ENCODE measurements around the gene ALPL. TPM values are rescaled to one million over a fixed set of nuclear protein-coding genes. Genes with fewer than 3 reads are reported as not detected.

The ALPL gene
- total RNA-seq, 1 experiment from 2014 or later: 4.2 TPM

DNA sequence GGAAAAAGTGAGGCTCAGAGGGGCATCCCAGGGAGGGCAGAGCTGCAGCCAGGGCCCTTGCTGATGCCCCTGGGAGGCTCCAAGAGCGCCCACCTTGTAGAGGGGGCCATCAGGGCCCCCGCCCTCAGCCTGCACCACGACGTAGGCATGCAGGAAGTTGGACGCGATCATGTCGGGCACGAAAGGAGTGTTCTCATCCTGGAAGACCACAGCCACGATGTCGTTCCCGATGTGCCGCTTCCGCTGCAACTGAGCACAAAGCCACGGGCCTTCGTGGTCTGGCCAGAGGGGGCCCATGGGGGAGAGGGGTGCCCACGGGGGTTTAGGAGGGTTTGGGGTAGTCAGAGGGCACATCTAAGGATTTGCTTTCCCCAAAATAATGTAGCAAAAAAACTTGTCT is 100.8 kb downstream of the ALPL start:
- Histone ChIP-seq H3K9me3 (no peaks in the 10 kb centered on the region), H3K36me3 (no peaks in the 10 kb centered on the region)

GRCh38 chr1:21610989-21611785 is 102.0 kb downstream of the ALPL start:
- no peak for DNase-seq
- H3K36me3 ChIP-seq: no peaks in the 10 kb centered on the region
- H3K27me3 ChIP-seq: no peaks in the 10 kb centered on the region
- H3K9me3 ChIP-seq: no peaks in the 10 kb centered on the region
- H3K4me3 ChIP-seq: no peak overlapping the region

More for the DNA sequence above, 100.8 kb downstream of the ALPL start:
- no peak for DNase-seq
- no peak overlapping the region for H3K4me3 ChIP-seq
- no peaks in the 10 kb centered on the region for H3K27me3 ChIP-seq

- DNase-seq: no peak
- no peak overlapping the region for H3K4me3 ChIP-seq
- H3K9me3 ChIP-seq: no peaks in the 10 kb centered on the region
- H3K36me3 ChIP-seq: no peaks in the 10 kb centered on the region
- no peaks in the 10 kb centered on the region for H3K27me3 ChIP-seq
These were observed 102.8 kb downstream of the ALPL start for GRCh38 chr1:21612057-21612456.

DNA sequence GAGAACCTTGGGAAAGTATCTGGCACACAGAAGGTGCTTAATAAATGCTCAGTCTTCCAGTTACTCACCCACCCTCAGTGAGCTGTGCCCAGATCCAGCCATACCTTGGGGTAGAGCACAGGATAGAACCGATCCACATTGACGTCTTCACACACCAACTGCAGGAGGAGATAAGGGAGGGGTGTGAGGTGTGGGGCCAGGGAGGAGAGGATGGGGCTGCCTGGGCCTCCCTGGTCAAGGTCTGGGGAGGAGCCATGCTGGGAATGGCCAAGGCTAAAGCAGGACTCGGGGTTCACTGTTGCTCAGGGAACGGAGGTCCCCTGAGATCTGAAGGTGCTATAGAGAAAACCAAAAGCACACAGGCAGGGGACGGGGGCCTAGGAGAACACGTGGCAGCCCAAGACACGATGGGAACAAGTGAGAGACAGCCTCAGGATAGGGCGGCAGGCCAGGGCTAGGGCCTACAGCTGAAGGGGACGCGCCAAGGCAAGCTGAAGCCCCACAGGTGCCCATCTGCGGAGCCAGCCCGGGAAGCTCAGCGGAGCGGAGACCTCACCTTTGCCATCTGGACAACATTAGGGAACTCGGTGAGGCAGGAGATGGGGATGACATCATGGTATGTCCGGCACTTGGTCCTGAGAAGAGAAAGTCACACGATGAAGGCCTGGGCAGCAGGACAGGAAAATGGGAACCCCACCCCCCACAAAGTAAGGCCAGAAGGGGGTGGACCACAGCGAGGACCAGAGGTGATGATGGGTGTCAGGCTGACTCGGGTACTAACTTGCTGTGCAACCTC is 104.0 kb downstream of the ALPL start:
- no peak for DNase-seq
- H3K27me3 ChIP-seq: no peaks in the 10 kb centered on the region
- H3K36me3 ChIP-seq: no peaks in the 10 kb centered on the region
- no peak overlapping the region for H3K4me3 ChIP-seq
- H3K9me3 ChIP-seq: no peaks in the 10 kb centered on the region

DNA sequence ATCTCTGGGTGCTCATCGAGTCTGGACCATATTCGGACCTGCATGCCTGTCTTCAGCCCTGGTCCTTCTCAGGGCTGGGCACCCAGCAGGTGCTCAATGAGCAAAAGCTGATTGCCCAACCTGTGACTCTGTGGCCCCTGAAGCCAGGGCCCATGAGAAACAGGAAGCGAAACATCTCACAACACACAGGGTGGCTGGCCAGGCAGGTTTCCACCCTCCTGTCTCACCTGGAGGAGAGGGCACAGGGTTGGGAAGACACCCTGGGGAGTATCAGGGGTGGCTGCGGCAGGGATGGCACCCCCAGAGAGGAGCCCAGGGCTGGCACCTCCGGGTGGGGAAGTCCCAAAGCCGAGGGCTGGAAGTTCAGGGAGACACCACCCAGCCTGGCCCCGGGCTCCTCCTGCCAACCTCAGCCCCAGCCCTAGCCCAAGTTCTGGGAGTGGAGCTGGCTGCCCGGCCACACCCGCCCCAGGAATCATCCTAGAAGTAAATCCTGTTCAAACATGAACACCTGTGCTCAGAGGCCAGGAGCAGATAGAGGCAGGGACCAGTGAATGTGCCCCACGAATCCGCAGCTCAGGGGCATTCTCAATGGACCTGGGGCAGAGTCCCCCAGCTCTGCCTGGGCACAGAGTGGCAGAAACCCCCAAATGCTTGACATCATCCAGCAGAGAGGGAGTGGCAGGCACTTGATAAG is 105.3 kb downstream of the ALPL start:
- Histone ChIP-seq H3K9me3 (no peaks in the 10 kb centered on the region), H3K36me3 (no peaks in the 10 kb centered on the region), H3K27me3 (no peaks in the 10 kb centered on the region), H3K4me3 (no peak overlapping the region)
- no peak for DNase-seq

GRCh38 chr1:21616372-21616771 is 107.1 kb downstream of the ALPL start:
- Histone ChIP-seq H3K27me3 (no peaks in the 10 kb centered on the region), H3K36me3 (no peaks in the 10 kb centered on the region), H3K4me3 (no peak overlapping the region), H3K9me3 (no peaks in the 10 kb centered on the region)
- no peak for DNase-seq

DNA sequence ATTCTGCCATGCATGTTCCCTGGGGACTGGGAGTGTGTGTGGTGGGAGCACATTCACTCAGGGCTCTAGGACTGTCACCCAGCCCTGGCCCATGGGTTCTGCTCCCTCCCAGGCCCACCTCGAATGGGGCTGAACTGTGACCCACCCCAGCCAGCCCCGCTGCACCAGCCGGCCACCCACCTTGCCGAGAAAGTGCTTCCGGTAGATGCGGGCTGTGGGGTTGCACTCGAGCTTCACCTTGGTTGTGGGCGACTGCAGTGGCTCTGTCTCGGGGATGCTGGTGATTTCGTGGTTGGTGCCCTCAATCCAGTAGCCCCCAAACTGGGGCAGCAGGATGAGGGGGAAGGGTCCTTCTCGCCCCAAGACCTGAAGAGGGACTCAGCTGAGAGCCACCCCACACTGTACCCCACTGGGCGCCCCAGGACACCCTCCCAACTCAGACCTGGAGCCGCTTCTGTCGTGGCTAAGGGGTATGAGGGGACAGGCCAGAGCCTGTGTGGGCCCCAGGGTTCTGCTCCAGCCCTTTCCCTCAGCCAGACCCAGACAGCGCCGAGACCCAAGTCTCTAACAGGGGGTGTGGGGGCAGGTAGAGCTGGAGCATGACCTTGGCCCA is 108.0 kb downstream of the ALPL start:
- no peak for DNase-seq
- H3K27me3 ChIP-seq: no peaks in the 10 kb centered on the region
- no peak overlapping the region for H3K4me3 ChIP-seq

DNA sequence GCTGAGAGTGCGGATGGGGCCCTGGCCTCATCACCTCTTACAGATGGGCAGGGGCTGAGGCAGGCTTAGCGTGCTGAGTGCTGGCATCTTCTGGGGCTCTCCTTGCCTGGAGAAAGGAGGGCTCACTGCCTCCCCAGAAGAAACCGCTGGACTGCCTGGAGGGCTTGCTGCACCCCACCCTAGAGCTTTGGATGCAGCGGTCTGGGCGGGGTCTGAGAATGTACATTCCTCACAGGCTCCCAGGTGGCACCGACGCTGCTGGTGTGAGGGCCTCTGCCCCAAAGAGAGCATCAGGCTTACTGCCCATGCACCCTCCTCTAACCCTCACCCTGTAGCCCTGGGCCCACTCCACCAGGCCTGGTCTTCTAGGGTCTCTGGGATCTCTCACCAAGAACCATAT is 108.8 kb downstream of the ALPL start:
- H3K4me3 ChIP-seq: no peak overlapping the region
- DNase-seq: no peak
- no peaks in the 10 kb centered on the region for H3K9me3 ChIP-seq
- no peaks in the 10 kb centered on the region for H3K27me3 ChIP-seq
- H3K36me3 ChIP-seq: no peaks in the 10 kb centered on the region

More for the DNA sequence above, 108.0 kb downstream of the ALPL start:
- H3K9me3 ChIP-seq: no peaks in the 10 kb centered on the region
- H3K36me3 ChIP-seq: no peaks in the 10 kb centered on the region

GRCh38 chr1:21618561-21619374 is 109.5 kb downstream of the ALPL start:
- no peaks in the 10 kb centered on the region for H3K27me3 ChIP-seq
- H3K4me3 ChIP-seq: no peak overlapping the region
- no peaks in the 10 kb centered on the region for H3K36me3 ChIP-seq
- H3K9me3 ChIP-seq: no peaks in the 10 kb centered on the region
- DNase-seq: no peak

- Histone ChIP-seq H3K36me3 (no peaks in the 10 kb centered on the region), H3K27me3 (no peaks in the 10 kb centered on the region), H3K9me3 (no peaks in the 10 kb centered on the region), H3K4me3 (no peak overlapping the region)
- DNase-seq: no peak
These were observed 110.2 kb downstream of the ALPL start for GRCh38 chr1:21619375-21619947.

DNA sequence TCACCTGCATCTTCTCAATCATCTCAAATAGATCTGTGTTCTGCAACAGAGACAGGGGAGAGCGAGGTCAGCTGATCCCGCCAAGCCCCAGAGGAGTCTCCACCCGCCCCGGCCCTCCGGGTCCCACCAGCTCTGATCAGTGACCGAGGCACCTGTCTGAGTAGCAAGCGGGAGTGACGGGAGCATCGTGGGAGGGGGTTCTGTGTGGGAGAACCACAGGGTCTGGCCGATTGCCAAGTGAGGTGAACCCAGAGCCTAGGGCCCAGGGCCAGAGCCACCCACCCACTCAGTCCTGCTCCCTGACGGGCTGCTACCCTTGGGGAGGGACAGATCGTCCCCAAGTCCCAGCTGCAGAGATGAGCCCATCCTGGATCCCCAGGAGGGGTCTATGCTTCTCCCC is 110.8 kb downstream of the ALPL start:
- no peak overlapping the region for H3K4me3 ChIP-seq
- DNase-seq: no peak
- no peaks in the 10 kb centered on the region for H3K9me3 ChIP-seq
- no peaks in the 10 kb centered on the region for H3K27me3 ChIP-seq
- no peaks in the 10 kb centered on the region for H3K36me3 ChIP-seq

GRCh38 chr1:21620496-21620895 is 111.3 kb downstream of the ALPL start:
- DNase-seq: no peak
- H3K9me3 ChIP-seq: no peaks in the 10 kb centered on the region
- H3K36me3 ChIP-seq: no peaks in the 10 kb centered on the region
- H3K4me3 ChIP-seq: no peak overlapping the region
- H3K27me3 ChIP-seq: no peaks in the 10 kb centered on the region

DNA sequence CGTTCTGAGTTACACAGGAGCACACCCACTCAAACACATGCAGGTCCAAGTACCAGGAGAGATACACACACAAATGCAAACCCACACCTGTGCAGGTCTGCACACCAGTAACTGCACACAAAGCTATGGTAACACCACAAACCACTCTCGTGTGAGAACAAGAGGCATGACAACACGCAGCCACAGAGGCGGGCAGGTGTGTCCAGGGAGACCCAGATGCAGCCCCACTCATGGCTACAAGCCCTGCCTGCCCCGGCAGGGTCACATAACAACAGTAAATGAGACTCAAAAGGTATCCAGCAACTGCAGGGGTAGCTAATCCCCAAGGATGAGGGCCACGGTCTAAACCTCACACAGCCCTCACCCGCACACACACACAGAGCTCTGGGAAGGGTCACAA is 111.8 kb downstream of the ALPL start:
- no peak overlapping the region for H3K4me3 ChIP-seq
- no peaks in the 10 kb centered on the region for H3K9me3 ChIP-seq
- DNase-seq: no peak
- no peaks in the 10 kb centered on the region for H3K36me3 ChIP-seq
- H3K27me3 ChIP-seq: no peaks in the 10 kb centered on the region

DNA sequence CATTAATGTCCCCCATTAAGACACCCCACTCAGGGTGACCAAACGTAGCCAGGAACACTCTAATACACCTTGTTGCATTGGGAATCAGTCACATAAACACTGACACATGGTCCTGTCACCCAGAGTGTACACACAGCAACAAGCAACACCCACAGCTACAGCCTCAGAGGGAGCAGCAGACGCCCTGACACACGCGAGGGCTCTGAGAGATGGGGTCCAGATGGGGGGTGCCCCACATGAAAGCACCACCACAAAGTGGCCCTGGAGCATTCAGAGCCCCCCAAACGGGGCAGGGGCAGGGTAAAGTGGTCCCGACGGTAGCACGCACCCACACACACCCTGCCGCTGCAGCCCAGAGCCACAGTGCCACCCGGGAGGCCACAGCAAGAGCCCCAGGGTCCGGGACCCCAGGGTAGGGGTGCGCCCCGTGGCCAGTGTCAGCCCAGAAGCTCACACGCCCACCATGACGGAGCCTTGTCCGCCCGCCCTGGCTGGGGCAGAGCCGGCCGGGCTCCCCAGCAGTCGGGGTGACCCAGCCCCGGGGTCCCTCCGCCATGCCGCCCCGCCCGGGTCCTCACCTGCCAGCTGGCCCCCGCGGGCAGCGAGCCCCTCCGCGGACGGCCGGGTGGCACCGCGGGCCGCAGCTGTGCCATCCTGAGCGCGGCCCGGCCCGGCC is 112.7 kb downstream of the ALPL start:
- no peak for DNase-seq
- Histone ChIP-seq H3K4me3 (no peak overlapping the region), H3K9me3 (no peaks in the 10 kb centered on the region), H3K27me3 (no peaks in the 10 kb centered on the region), H3K36me3 (no peaks in the 10 kb centered on the region)

DNA sequence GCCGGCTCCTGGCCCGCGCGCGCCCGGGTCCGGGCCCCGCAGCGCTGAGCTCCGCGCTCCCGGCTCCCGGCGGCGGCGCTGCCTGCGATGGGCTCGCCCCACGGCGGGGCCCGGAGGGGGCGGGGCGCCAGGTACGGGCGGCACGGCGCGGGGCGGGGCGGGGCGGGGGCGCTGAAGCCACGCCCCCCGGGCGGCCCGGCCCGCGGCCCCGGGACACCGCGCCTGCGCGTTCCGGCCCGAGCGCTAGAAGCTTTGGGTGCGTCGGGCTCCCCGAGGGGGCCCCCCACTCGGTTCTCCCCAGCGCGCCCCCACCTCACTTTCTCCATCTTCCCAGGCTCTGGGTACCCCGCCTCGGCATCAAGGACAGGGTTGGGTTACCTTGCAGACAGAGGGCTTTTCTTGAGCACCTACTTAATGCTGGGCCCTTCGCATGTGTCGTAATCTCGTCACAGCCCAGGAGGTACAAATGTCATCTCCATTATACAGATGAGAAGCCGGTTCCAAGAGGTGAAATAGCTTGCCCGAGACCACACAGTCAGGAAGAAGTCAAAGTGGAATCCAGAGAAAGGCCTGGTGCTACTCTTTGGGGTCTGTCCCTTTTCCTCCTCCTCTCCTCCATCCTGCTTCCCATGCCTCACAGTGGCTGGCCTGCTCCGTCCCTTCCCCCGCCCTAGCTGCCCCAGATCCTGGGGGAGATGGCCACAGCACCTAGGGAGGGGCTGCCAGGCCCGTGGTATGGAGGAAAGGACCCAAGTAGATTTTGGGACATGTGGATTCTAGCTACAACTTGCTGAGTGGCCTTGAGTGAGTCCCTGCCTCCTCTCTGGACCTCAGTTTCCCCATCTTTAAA is 113.5 kb downstream of the ALPL start:
- Histone ChIP-seq H3K27me3 (no peaks in the 10 kb centered on the region), H3K4me3 (peak overlapping the region; percentile 30), H3K9me3 (no peaks in the 10 kb centered on the region), H3K36me3 (no peaks in the 10 kb centered on the region)
- DNase-seq: no peak

Data from MG63 (cell line).